AG09309 (cell line): Measurements from ENCODE around the gene ZYX.

Source experiments
- DNase-seq: peaks from one replicate; pipeline ENCODE4 v3.0.0-alpha.2; 2010; ENCODE audit warnings: low read depth
- H3K4me3 ChIP-seq: 2 replicates; pipeline ENCODE4 v1.5.1; 2011; ENCODE audit warnings: mild to moderate bottlenecking, low read depth, low read length, moderate library complexity; ENCODE audit not compliant: control insufficient read depth
- CTCF ChIP-seq: IDR thresholded peaks from 2 replicates; pipeline ENCODE4 v1.5.1; 2011; ENCODE audit warnings: mild to moderate bottlenecking, low read depth, low read length, inconsistent platforms; ENCODE audit not compliant: insufficient read depth, control insufficient read depth; ENCODE audit errors: missing control alignments

ZYX gene, protein sequence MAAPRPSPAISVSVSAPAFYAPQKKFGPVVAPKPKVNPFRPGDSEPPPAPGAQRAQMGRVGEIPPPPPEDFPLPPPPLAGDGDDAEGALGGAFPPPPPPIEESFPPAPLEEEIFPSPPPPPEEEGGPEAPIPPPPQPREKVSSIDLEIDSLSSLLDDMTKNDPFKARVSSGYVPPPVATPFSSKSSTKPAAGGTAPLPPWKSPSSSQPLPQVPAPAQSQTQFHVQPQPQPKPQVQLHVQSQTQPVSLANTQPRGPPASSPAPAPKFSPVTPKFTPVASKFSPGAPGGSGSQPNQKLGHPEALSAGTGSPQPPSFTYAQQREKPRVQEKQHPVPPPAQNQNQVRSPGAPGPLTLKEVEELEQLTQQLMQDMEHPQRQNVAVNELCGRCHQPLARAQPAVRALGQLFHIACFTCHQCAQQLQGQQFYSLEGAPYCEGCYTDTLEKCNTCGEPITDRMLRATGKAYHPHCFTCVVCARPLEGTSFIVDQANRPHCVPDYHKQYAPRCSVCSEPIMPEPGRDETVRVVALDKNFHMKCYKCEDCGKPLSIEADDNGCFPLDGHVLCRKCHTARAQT

DNA sequence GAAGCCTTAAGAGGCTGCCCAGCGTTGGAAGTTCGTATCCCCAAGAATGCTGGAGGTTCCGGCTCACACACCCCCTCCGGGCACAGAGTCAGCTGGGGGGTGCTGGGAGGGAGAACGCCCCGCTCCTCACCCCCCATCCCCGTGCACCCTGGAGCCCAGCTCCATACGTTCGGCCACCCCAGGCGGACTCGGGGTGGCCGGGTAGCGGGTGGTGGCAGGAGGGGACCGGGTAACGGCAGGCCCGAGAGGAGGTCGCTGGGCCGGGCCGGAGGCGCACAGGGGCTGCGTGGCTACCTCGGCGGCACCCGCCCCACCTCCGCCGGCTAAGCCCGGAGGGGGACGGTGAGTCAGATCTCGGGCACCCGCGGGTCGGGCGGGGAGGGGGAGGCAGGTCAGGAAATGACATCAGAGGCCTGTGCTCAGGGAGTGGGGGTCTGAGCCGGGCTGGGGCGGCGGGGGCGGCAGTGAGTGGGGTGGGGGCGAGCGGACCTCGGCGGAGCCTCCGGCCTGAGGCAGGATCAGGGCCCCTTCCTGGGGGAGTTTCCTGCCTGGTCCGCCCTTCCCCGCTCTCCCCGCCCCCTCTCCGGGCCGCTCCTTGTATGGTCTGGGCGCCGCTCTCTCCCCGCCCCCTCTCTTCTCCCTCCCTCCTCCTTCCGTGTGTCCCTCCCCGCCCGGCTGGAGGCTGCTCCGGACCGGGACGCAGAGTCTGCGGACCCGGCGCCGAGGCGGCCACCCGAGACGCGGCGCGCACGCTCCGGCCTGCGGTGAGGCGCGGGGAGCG lies at the start of gene ZYX:
Gene ZYX (plus strand): TSS at position 700 of the 781 bp plus-strand sequence. CDS start 227 bp downstream, outside the sequence.
- TF ChIP-seq CTCF = no peak
- peak; percentile 69 for DNase-seq
- peak within 1 kb of the TSS; percentile 92 for H3K4me3 ChIP-seq

GRCh38 chr7:143334244-143334643 lies 46.9 kb upstream of the ZYX start:
- no peak overlapping the region for H3K4me3 ChIP-seq
- no peak for TF ChIP-seq CTCF
- DNase-seq = no peak

DNA sequence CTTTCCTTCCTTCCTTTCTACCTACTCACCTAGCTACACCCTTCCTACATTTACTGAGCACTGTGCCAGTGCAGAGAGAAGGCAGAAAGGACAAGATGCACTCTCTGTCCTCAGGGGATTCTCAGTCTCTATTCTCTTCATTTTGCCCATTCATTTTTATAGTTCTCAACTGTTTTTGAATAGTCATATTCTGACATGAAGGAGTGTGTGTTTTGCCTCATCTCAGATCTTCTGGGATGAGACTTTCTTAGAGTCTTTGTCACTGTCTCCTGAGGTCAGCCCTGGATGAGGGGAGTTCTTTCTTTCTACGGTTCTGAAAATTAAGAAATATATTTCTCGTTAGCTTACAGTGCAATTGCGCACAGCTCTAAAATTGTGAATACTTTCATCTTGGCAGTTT lies 43.9 kb upstream of the ZYX start:
- no peak overlapping the region for H3K4me3 ChIP-seq
- no peak for TF ChIP-seq CTCF
- DNase-seq = no peak

- TF ChIP-seq CTCF = no peak
These were observed 39.3 kb upstream of the ZYX start for GRCh38 chr7:143341842-143342241.

DNA sequence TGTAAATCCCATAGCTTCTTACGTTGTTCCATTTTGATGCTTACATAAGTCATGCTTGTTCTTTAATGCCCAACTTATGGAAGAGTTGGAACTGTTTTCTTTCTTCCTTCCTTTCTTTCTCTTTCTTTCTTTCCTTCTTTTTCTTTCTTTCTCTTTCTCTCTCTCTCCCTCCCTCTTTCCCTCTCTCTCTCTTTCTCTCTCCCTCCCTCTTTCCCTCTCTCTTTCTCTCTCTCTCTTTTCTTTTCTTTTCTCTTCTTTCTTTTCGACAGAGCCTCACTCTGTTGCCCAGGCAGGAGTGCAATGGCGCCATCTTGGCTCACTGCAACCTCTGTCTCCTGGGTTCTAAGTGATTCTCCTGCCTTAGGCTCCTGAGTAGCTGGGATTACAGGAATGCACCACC lies 37.5 kb upstream of the ZYX start:
- no peak overlapping the region for H3K4me3 ChIP-seq
- no peak for DNase-seq
- TF ChIP-seq CTCF = no peak

More at GRCh38 chr7:143341842-143342241, 39.3 kb upstream of the ZYX start:
- H3K4me3 ChIP-seq = no peak overlapping the region
- no peak for DNase-seq

GRCh38 chr7:143345428-143345900 lies 35.7 kb upstream of the ZYX start:
- H3K4me3 ChIP-seq = no peak overlapping the region
- no peak for DNase-seq
- peak; percentile 38 for TF ChIP-seq CTCF
